ENCODE measurements around the gene SEC24B.

Gene SEC24B

DNA sequence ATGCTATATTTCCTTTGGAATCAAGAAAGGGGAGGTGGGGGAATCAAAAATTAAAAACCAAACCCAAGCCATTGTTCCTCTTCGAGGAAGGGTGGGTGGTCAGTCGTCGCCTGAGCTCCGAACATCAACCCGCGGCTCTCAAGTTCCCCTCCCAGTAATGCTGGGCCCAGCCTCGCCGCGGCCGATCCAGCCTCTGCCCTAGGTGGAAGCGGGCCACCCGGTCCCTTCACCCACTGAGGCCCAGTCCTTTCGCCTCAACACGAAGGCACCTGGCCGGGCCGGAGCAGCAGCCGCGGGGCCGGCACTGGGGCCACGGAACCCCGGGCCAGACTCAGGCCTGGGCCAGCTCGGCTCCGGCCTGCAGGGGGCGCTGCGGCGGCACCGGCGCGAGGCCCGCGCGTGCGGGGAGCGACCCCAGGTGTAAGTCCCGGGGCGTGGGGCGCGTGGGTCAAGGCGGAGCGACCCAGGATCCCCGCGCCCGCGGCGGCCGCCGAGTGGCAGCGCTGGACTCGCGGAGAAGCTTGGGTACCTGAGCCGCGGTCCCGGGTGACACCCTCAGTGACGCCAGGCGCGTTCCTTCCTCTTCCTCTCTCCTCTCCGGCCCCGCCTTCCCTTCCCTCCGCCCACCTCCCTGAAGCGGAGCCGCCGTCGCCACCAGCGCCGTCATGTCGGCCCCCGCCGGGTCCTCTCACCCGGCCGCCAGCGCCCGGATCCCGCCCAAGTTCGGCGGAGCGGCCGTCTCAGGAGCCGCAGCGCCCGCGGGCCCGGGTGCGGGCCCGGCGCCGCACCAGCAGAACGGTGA lies at the start of gene SEC24B:
TSS of gene SEC24B (plus strand) at position 611 of the 802 bp plus-strand sequence. CDS start at position 666, 55 bp downstream.
- H3K4me3 ChIP-seq (ENCODE audit: low read depth, low read length), result peak within 1 kb of the TSS; percentile 83
- TF ChIP-seq, protein P1, sequence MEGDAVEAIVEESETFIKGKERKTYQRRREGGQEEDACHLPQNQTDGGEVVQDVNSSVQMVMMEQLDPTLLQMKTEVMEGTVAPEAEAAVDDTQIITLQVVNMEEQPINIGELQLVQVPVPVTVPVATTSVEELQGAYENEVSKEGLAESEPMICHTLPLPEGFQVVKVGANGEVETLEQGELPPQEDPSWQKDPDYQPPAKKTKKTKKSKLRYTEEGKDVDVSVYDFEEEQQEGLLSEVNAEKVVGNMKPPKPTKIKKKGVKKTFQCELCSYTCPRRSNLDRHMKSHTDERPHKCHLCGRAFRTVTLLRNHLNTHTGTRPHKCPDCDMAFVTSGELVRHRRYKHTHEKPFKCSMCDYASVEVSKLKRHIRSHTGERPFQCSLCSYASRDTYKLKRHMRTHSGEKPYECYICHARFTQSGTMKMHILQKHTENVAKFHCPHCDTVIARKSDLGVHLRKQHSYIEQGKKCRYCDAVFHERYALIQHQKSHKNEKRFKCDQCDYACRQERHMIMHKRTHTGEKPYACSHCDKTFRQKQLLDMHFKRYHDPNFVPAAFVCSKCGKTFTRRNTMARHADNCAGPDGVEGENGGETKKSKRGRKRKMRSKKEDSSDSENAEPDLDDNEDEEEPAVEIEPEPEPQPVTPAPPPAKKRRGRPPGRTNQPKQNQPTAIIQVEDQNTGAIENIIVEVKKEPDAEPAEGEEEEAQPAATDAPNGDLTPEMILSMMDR (IDR thresholded peaks at IDR 0.05; ENCODE audit: borderline replicate concordance, insufficient read depth, low read depth, low read length), result peak; percentile 93

DNA sequence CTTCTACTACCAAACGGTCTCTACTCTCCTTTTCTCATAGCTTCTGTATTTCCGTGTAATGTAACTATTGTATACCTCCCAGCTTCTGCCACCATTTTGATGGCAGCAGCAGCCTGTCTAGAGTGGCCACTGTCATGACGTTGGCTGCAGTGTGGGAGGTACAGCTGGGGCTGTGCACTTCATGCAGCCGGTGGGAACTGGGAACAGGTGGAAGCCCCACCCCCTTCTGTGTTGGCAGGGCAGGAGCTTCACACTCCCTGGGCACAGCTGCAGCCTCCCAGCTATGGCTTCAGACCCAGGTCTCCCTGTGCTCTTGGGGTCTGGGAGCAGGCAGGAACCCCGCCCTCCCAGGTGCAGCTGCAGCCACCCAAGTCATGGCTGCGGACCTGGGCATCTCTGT lies 49.8 kb upstream of the SEC24B start:
- H3K4me3 ChIP-seq (ENCODE audit: low read depth, low read length), result no peak overlapping the region
- TF ChIP-seq, protein P1 (IDR thresholded peaks at IDR 0.05; ENCODE audit: borderline replicate concordance, insufficient read depth, low read depth, low read length), result no peak

DNA sequence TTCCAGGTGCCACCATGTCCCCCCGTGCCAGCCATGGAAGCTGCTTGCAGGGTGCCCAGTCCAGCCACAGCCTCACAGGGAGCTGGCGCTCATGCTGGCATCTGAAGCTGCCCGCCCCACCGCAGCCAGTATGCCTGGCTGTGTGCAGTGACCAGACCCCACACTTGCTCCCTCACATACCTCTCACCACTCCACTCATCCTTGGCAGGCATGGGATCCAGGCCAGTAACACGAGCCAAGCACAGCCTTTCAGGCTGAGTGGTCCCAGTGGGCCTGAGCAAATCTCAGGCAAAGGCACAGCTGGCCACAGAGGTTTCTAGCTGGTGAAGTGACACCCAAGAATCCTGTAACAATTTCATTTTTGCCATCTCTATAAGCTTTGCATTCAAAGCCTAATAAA lies 48.4 kb upstream of the SEC24B start:
- no peak overlapping the region for H3K4me3 ChIP-seq (ENCODE audit: low read depth, low read length)
- TF ChIP-seq, protein P1 (IDR thresholded peaks at IDR 0.05; ENCODE audit: borderline replicate concordance, insufficient read depth, low read depth, low read length), result no peak

DNA sequence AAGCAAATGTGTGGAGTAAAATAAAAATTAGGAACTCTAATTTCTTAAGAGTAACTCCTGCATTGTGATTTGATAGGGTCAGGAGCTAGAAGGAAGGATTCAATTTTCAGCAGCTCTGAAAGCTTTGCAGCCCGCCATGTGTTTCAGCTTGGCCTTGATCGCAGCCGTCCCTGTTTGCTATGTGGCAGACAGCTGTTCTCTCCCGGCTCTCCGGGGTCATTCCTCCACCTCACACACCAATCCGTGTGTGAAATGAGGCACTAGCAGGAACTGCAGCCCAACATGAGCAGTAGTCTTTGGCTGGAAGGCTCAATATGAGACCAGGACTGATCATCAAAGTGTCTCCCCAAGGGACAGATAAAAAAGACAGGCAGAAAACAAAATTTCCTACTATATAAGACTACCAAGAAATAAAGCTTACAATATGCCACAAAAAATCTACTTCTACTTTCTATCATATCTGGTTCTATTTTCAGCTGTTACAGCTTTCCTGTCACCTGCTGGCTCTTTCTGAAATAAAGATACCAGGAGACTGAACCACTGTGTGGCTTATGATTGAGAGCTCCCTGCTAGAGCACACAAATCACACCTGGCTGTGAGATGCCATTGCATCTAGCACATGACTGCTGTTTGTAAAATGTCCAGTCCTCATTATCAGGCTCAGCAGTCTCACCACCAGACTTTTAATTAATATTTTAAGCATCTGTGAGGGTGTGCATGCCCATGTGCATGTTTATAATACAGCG lies 44.1 kb upstream of the SEC24B start:
- no peak overlapping the region for H3K4me3 ChIP-seq (ENCODE audit: low read depth, low read length)
- TF ChIP-seq, protein P1 (IDR thresholded peaks at IDR 0.05; ENCODE audit: borderline replicate concordance, insufficient read depth, low read depth, low read length), result no peak

DNA sequence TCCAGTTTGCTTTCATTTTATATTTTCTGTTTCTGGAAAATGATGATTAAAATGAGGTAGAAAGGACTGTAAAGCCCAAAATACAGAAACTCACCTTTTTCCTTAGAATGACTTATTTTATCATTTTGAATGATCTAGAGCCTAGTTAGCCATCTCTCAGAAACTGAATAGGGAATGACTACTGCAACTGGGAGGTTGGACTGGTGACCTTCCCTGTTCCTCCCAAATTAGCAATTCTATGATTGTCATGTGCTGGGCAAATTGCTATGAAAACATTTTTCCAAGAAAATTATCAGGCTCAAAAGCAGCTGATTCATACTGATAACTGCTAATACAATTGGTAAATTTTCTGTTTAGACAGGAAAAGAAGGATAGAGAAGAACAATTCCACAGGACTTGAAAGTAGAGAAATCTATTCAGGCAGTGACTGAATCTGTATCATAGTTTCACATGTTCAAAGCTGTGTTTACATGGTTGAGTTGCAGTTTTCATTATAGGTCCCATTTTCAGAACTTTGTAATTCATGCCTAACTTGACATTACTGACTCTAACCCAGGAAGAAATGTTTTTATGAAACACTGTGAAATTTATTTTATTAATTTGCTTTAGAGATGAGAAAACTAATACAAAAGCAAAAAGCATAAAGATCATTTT lies 43.4 kb upstream of the SEC24B start:
- TF ChIP-seq, protein P1 (IDR thresholded peaks at IDR 0.05; ENCODE audit: borderline replicate concordance, insufficient read depth, low read depth, low read length), result no peak
- H3K4me3 ChIP-seq (ENCODE audit: low read depth, low read length), result no peak overlapping the region

DNA sequence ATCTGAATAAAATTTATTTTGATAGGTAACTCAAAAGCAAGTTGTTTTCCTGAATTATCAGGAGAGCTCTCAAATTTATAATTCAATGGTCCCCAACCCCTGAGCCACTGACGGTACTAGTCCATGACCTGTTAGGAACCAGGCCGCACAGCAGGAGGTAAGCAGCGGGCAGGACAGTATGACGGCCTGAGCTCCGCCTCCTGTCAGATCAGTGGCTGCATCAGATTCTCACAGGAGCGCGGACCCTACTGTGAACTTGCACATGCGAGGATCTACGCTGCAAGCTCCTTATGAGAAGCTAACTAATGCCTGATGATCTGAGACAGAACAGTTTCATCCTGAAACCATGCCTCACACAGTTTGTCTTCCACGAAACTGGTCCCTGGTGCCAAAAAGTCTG lies 37.9 kb upstream of the SEC24B start:
- no peak overlapping the region for H3K4me3 ChIP-seq (ENCODE audit: low read depth, low read length)
- TF ChIP-seq, protein P1 (IDR thresholded peaks at IDR 0.05; ENCODE audit: borderline replicate concordance, insufficient read depth, low read depth, low read length), result no peak

Measured in GM12875 (cell line).